GM21529 (cell line): ENCODE results near the gene PANK2.
A peak's percentile ranks its signal among the peaks of the same experiment; 100 is the strongest.

Experiments
- ATAC-seq: cut with Tn5 transposase; IDR thresholded peaks from one replicate; pipeline ENCODE4 v1.9.1; 2021; ENCODE audit not compliant: unreplicated experiment

Gene PANK2

GRCh38 chr20:3900187-3900604, 11.0 kb downstream of the PANK2 start:
- ATAC-seq = no peak

GRCh38 chr20:3901028-3901705, 12.0 kb downstream of the PANK2 start:
- ATAC-seq = no peak

GRCh38 chr20:3901706-3902440, 12.7 kb downstream of the PANK2 start:
- no peak for ATAC-seq

- no peak for ATAC-seq
Measured at GRCh38 chr20:3902446-3902845, 13.3 kb downstream of the PANK2 start.

GRCh38 chr20:3904224-3904623, 15.0 kb downstream of the PANK2 start:
- no peak for ATAC-seq

- ATAC-seq = no peak
Measured at GRCh38 chr20:3904857-3905256, 15.7 kb downstream of the PANK2 start.

GRCh38 chr20:3906744-3907721, 17.8 kb downstream of the PANK2 start:
- ATAC-seq = peak; percentile 88

GRCh38 chr20:3908667-3909066, 19.5 kb downstream of the PANK2 start:
- no peak for ATAC-seq

- ATAC-seq = no peak
Measured at GRCh38 chr20:3909952-3910366, 20.8 kb downstream of the PANK2 start.

- ATAC-seq = no peak
Measured at GRCh38 chr20:3910853-3911252, 21.7 kb downstream of the PANK2 start.

GRCh38 chr20:3911956-3912355, 22.8 kb downstream of the PANK2 start:
- ATAC-seq = no peak

GRCh38 chr20:3914446-3914845, 25.3 kb downstream of the PANK2 start:
- ATAC-seq = no peak

- ATAC-seq = no peak
Measured at GRCh38 chr20:3915691-3916090, 26.5 kb downstream of the PANK2 start.

- no peak for ATAC-seq
Measured at GRCh38 chr20:3916364-3916763, 27.2 kb downstream of the PANK2 start.

GRCh38 chr20:3919352-3919751, 30.2 kb downstream of the PANK2 start:
- no peak for ATAC-seq

GRCh38 chr20:3922223-3922982, 33.2 kb downstream of the PANK2 start:
- no peak for ATAC-seq

- no peak for ATAC-seq
Measured at GRCh38 chr20:3922983-3923339, 33.8 kb downstream of the PANK2 start.

- no peak for ATAC-seq
Measured at GRCh38 chr20:3923818-3924217, 34.6 kb downstream of the PANK2 start.

GRCh38 chr20:3924304-3925112, 35.3 kb downstream of the PANK2 start:
- ATAC-seq = no peak

GRCh38 chr20:3925113-3925695, 36.0 kb downstream of the PANK2 start:
- ATAC-seq = no peak
